A549 treated with AZD2906 at 1 μM for 4 hours (cell line): ENCODE data around the gene RAB11A. TPM values are rescaled to one million over a fixed set of nuclear protein-coding genes. Genes with fewer than 3 reads are reported as not detected.

ENCODE experiments used
- total RNA-seq: library from RNA; stranded (reverse); fragments of 200-300 nt; extraction: Qiagen RNA extraction; gene quantifications from 5 replicates; pipeline ENCODE4 v1.2.3, GENCODE V29; 2022

Gene RAB11A
- 251 to 354 TPM (median 278 TPM) in 5 replicates for total RNA-seq

GRCh38 chr15:65869126-65869953, at the start of gene RAB11A:
RAB11A (plus strand) TSS chr15:65869491; CDS start chr15:65869586, 95 bp downstream.

Other genes starting within 250 kb of the RAB11A start
- gene SLC24A1, start 247.6 kb upstream of the RAB11A start, total RNA-seq, result 3.3 to 4.4 TPM (median 4.0 TPM) in 5 replicates
- gene DENND4A, start 77.2 kb upstream of the RAB11A start, total RNA-seq, result 4.1 to 5.0 TPM (median 4.7 TPM) in 5 replicates